Cerebellar cortex (tissue), 1 donor: ENCODE results near the gene BRD1.
"Not testable (repeated sequence)": the region's sequence is repeated elsewhere in the genome, so short reads cannot be mapped to it uniquely, and the experiment has no call there.

Experiments used
- DNase-seq: peaks from one replicate; pipeline ENCODE4 v3.0.0-alpha.2; 2015; ENCODE audit warnings: low spot score

The BRD1 gene

GRCh38 chr22:49768951-49769690 lies 58.6 kb downstream of the BRD1 start:
- peak; percentile 96 for DNase-seq

GRCh38 chr22:49768077-49768910 lies 59.4 kb downstream of the BRD1 start:
- DNase-seq: no peak

- DNase-seq: peak; percentile 81
Measured at GRCh38 chr22:49767355-49768062, 60.2 kb downstream of the BRD1 start.

GRCh38 chr22:49765951-49766350 lies 61.7 kb downstream of the BRD1 start:
- no peak for DNase-seq

GRCh38 chr22:49765091-49765771 lies 62.4 kb downstream of the BRD1 start:
- no peak for DNase-seq

GRCh38 chr22:49764127-49764581 lies 63.5 kb downstream of the BRD1 start:
- DNase-seq: no peak

- no peak for DNase-seq
Measured at GRCh38 chr22:49763696-49764095, 64.0 kb downstream of the BRD1 start.

- no peak for DNase-seq
Measured at GRCh38 chr22:49763138-49763537, 64.5 kb downstream of the BRD1 start.

- not testable (repeated sequence) for DNase-seq
Measured at GRCh38 chr22:49762571-49762970, 65.1 kb downstream of the BRD1 start.

- no peak for DNase-seq
Measured at GRCh38 chr22:49761836-49762235, 65.8 kb downstream of the BRD1 start.

GRCh38 chr22:49760630-49761571 lies 66.8 kb downstream of the BRD1 start:
- no peak for DNase-seq

- peak; percentile 50 for DNase-seq
Measured at GRCh38 chr22:49760280-49760629, 67.4 kb downstream of the BRD1 start.

- no peak for DNase-seq
Measured at GRCh38 chr22:49756676-49757075, 71.0 kb downstream of the BRD1 start.

- no peak for DNase-seq
Measured at GRCh38 chr22:49756201-49756600, 71.5 kb downstream of the BRD1 start.

- no peak for DNase-seq
Measured at GRCh38 chr22:49755631-49756001, 72.1 kb downstream of the BRD1 start.

GRCh38 chr22:49754696-49755630 lies 72.7 kb downstream of the BRD1 start:
- DNase-seq: peak; percentile 63

- no peak for DNase-seq
Measured at GRCh38 chr22:49753961-49754695, 73.5 kb downstream of the BRD1 start.

GRCh38 chr22:49753276-49753890 lies 74.3 kb downstream of the BRD1 start:
- DNase-seq: no peak
